Measurements from ENCODE around the gene MAEL.
A peak's percentile ranks its signal among the peaks of the same experiment; 100 is the strongest.

- TF ChIP-seq CTCF (IDR thresholded peaks at IDR 0.05; ENCODE audit: low read length) (peak; percentile 96), EZH2 (IDR thresholded peaks at IDR 0.05; ENCODE audit: borderline replicate concordance, low read length) (no peak)
Observed at GRCh38 chr1:167066333-167067122, 77.4 kb downstream of the MAEL start.

All from OCI-LY1 (cell line).